ENCODE measurements around the gene ABCA13. TPM values are rescaled to one million over a fixed set of nuclear protein-coding genes. Genes with fewer than 3 reads are reported as not detected.
A peak's percentile ranks its signal among the peaks of the same experiment; 100 is the strongest.

The ABCA13 gene
- total and polyA plus RNA-seq, 2 of the 4 experiments (the other 2 are of a cell fraction), result under 0.01 to 0.07 TPM

DNA sequence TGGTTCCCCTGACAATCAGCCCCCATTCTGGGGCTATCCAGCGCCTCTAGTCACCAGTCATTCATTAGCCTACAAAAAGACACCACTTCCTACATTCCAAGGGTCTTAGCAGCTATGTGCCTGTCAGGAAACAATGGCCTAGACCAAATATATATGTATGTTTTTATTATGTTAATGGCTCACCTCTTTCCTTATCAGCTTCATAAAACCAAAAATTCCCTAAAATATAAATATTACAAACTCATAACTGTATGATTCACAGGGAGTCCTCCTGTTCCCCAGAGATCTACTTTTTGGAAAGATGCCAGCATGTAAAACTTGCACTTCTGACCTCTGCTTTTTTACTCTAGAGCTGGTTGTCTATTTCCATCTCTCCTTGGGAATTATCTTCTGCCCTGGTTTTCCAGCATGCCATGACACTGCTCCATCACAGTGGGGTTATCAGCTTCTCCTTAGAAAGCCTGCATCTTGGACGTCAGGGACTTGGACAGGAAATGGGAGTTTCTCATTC lies 79.2 kb downstream of the ABCA13 start:
- Histone ChIP-seq H4K5ac (ENCODE audit: low read depth, low read length) (no peak overlapping the region), H2AK9ac (replicated peaks; ENCODE audit: low read depth, low read length, poor library complexity) (no peak overlapping the region), H3K4me1 (ENCODE audit: control insufficient read depth, insufficient read depth, low read length) (no peaks in the 10 kb centered on the region; the same call in 1 of the 2 replicates), H3K18ac (ENCODE audit: low read depth, low read length) (no peak overlapping the region), H2BK120ac (ENCODE audit: low read depth, low read length) (peak overlapping the region; percentile 59; the same call in 1 of the 2 replicates), H3K4me3 (ENCODE audit: insufficient read depth, low read depth, low read length) (no peak overlapping the region), H3K9me3 (ENCODE audit: control insufficient read depth, insufficient read depth, low read length) (no peaks in the 10 kb centered on the region), H4K91ac (ENCODE audit: insufficient read depth, low read depth, low read length) (no peak overlapping the region), H4K20me1 (ENCODE audit: insufficient read depth, low read length) (no peaks in the 10 kb centered on the region), H3K79me1 (ENCODE audit: low read depth in 1 of 2, low read length in 2 of 2) (no peaks in the 10 kb centered on the region), H2BK5ac (ENCODE audit: low read depth, low read length, poor library complexity, severe bottlenecking) (no peak overlapping the region), H2BK15ac (ENCODE audit: low read depth, low read length) (no peak overlapping the region), H3K36me3 (ENCODE audit: control insufficient read depth, insufficient read depth, low read length) (no peaks in the 10 kb centered on the region), H3K9ac (ENCODE audit: low read depth, low read length) (no peak overlapping the region), H3K4ac (ENCODE audit: low read depth, low read length) (no peak overlapping the region), H3K27me3 (ENCODE audit: control insufficient read depth, insufficient read depth, low read length) (no peaks in the 10 kb centered on the region), H4K8ac (ENCODE audit: low read depth in 2 of 2, low read length in 2 of 2) (no peak overlapping the region), H3K23ac (ENCODE audit: low read depth, low read length) (no peak overlapping the region), H3K14ac (replicated peaks; ENCODE audit: low read depth, low read length) (peak overlapping the region; percentile 39; the same call in 1 of the 2 replicates), H3K56ac (ENCODE audit: extremely low read depth, insufficient read depth, low read length) (no peak overlapping the region), H3K4me2 (ENCODE audit: low read depth, low read length) (no peak overlapping the region), H3K27ac (ENCODE audit: insufficient read depth, low read length) (no peak overlapping the region), H2AK5ac (ENCODE audit: low read depth, low read length) (no peak overlapping the region), H2BK20ac (ENCODE audit: low read depth, low read length) (no peak overlapping the region), H3K9me1 (ENCODE audit: insufficient read depth, low read length) (no peaks in the 10 kb centered on the region), H2AFZ (replicated peaks; ENCODE audit: low read length, poor library complexity) (no peak overlapping the region)
- in situ Hi-C loops (cut with MboI; ENCODE audit: low sequenced_read_pairs) (no loop called here), intact Hi-C loops (cut with micrococcal nuclease) (no loop called here), dilution Hi-C loops (cut with HindIII; ENCODE audit: low sequenced_read_pairs, unreplicated experiment) (no loop called here)
- BruUV-seq (replicated peaks), result no TSS peak
- DNase-seq (peak; percentile 83), ATAC-seq (ENCODE audit: low read depth) (peak; percentile 32; the same call in 1 of the 2 replicates)
- WGBS, 2 experiments (ENCODE audit: extremely low coverage in 2 of 2, insufficient read length in 1 of 2), result no CpG with 5 or more reads among the region's 2 CpGs
- POLR2A ChIA-PET (ENCODE audit: unreplicated experiment), result no interaction called here
- CTCF ChIA-PET, result no interaction called here
- no peak for TF ChIP-seq MAFK (IDR thresholded peaks at IDR 0.05; ENCODE audit: low read depth, low read length)
- TF ChIP-seq BHLHE40 (IDR thresholded peaks at IDR 0.05; ENCODE audit: low read depth, low read length), result no peak
- TF ChIP-seq FOS (IDR thresholded peaks at IDR 0.05; ENCODE audit: low read depth, low read length), result no peak
- no peak for TF ChIP-seq RFX5 (IDR thresholded peaks at IDR 0.05; ENCODE audit: low read depth, low read length)
- TF ChIP-seq, protein P1, sequence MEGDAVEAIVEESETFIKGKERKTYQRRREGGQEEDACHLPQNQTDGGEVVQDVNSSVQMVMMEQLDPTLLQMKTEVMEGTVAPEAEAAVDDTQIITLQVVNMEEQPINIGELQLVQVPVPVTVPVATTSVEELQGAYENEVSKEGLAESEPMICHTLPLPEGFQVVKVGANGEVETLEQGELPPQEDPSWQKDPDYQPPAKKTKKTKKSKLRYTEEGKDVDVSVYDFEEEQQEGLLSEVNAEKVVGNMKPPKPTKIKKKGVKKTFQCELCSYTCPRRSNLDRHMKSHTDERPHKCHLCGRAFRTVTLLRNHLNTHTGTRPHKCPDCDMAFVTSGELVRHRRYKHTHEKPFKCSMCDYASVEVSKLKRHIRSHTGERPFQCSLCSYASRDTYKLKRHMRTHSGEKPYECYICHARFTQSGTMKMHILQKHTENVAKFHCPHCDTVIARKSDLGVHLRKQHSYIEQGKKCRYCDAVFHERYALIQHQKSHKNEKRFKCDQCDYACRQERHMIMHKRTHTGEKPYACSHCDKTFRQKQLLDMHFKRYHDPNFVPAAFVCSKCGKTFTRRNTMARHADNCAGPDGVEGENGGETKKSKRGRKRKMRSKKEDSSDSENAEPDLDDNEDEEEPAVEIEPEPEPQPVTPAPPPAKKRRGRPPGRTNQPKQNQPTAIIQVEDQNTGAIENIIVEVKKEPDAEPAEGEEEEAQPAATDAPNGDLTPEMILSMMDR (conservative IDR thresholded peaks at IDR 0.05; ENCODE audit: low read depth, low read length), result no peak
- no peak for TF ChIP-seq RCOR1 (IDR thresholded peaks at IDR 0.05; ENCODE audit: insufficient replicate concordance, low read length)
- TF ChIP-seq POLR2A (IDR thresholded peaks at IDR 0.05; ENCODE audit: low read depth, low read length), result no peak
- no peak for TF ChIP-seq RAD21 (IDR thresholded peaks at IDR 0.05; ENCODE audit: low read length)
- TF ChIP-seq SMC3 (IDR thresholded peaks at IDR 0.05; ENCODE audit: low read depth, low read length), result no peak
- TF ChIP-seq CEBPB (IDR thresholded peaks at IDR 0.05; ENCODE audit: low read depth, low read length), result no peak
- no peak for TF ChIP-seq MXI1 (IDR thresholded peaks at IDR 0.05; ENCODE audit: borderline replicate concordance, low read depth, low read length)
- no peak for TF ChIP-seq CHD1 (IDR thresholded peaks at IDR 0.05; ENCODE audit: low read depth, low read length)
- TF ChIP-seq, protein P2, sequence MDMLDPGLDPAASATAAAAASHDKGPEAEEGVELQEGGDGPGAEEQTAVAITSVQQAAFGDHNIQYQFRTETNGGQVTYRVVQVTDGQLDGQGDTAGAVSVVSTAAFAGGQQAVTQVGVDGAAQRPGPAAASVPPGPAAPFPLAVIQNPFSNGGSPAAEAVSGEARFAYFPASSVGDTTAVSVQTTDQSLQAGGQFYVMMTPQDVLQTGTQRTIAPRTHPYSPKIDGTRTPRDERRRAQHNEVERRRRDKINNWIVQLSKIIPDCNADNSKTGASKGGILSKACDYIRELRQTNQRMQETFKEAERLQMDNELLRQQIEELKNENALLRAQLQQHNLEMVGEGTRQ (IDR thresholded peaks at IDR 0.05; ENCODE audit: low read depth, low read length), result no peak
- TF ChIP-seq, protein P3, sequence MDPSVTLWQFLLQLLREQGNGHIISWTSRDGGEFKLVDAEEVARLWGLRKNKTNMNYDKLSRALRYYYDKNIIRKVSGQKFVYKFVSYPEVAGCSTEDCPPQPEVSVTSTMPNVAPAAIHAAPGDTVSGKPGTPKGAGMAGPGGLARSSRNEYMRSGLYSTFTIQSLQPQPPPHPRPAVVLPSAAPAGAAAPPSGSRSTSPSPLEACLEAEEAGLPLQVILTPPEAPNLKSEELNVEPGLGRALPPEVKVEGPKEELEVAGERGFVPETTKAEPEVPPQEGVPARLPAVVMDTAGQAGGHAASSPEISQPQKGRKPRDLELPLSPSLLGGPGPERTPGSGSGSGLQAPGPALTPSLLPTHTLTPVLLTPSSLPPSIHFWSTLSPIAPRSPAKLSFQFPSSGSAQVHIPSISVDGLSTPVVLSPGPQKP (IDR thresholded peaks at IDR 0.05; ENCODE audit: borderline replicate concordance, low read depth, low read length), result no peak
- TF ChIP-seq MAZ (IDR thresholded peaks at IDR 0.05; ENCODE audit: borderline replicate concordance, low read depth, low read length), result no peak
